GM23338 (cell line): ENCODE results near the gene ZEB2. TPM values are rescaled to one million over a fixed set of nuclear protein-coding genes. Genes with fewer than 3 reads are reported as not detected.

ENCODE experiments used
- ATAC-seq: fragments of 200-7000 bp; cut with Tn5 transposase; 3 replicates; pipeline ENCODE4 v1.9.1; 2020
- DNase-seq: peaks from one replicate; pipeline ENCODE4 v3.0.0-alpha.2; 2015; ENCODE audit warnings: low spot score
- H2AFZ ChIP-seq: fragments of 200-600 bp; sonication (generic); 2 replicates; pipeline ENCODE4 v1.8.0; 2016; ENCODE audit warnings: antibody characterized with exemption, mild to moderate bottlenecking, moderate library complexity
- H3F3A ChIP-seq: fragments of 200-600 bp; sonication (generic); replicated peaks from 2 replicates; pipeline ENCODE4 v1.8.0; 2017; ENCODE audit warnings: antibody characterized with exemption, mixed run types, low read depth
- H3K27ac ChIP-seq: fragments of 200-600 bp; sonication (generic); 2 replicates; pipeline ENCODE4 v1.6.1; 2016; ENCODE audit warnings: low read depth
- H3K27me3 ChIP-seq: fragments of 200-600 bp; sonication (generic); 2 replicates; pipeline ENCODE4 v1.8.0; 2016; ENCODE audit warnings: mild to moderate bottlenecking, mixed run types, moderate library complexity; ENCODE audit not compliant: insufficient read depth
- H3K36me3 ChIP-seq: fragments of 200-600 bp; sonication (generic); 2 replicates; pipeline ENCODE4 v1.8.0; 2016; ENCODE audit warnings: mild to moderate bottlenecking; ENCODE audit not compliant: insufficient read depth
- H3K4me1 ChIP-seq: fragments of 200-600 bp; sonication (generic); 2 replicates; pipeline ENCODE4 v1.8.0; 2016; ENCODE audit warnings: mild to moderate bottlenecking, moderate library complexity; ENCODE audit not compliant: insufficient read depth
- H3K4me2 ChIP-seq: fragments of 200-600 bp; sonication (generic); 2 replicates; pipeline ENCODE4 v1.7.1; 2017; ENCODE audit warnings: mixed run types
- H3K4me3 ChIP-seq: fragments of 200-600 bp; sonication (generic); 2 replicates; pipeline ENCODE4 v1.6.1; 2016; ENCODE audit warnings: mixed run types
- H3K79me2 ChIP-seq: fragments of 200-600 bp; sonication (generic); replicated peaks from 2 replicates; pipeline ENCODE4 v1.8.0; 2017; ENCODE audit warnings: mild to moderate bottlenecking; ENCODE audit not compliant: insufficient read depth
- H3K9me2 ChIP-seq: fragments of 200-600 bp; sonication (generic); 2 replicates; pipeline ENCODE4 v1.8.0; 2017; ENCODE audit not compliant: insufficient read depth
- H4K20me1 ChIP-seq: fragments of 200-600 bp; sonication (generic); replicated peaks from 2 replicates; pipeline ENCODE4 v1.8.0; 2017; ENCODE audit warnings: mild to moderate bottlenecking; ENCODE audit not compliant: insufficient read depth
- H3K27ac Mint-ChIP-seq: 2 replicates; pipeline ENCODE4 v1.8.0; 2020; ENCODE audit warnings: inconsistent platforms, mild to moderate bottlenecking, moderate library complexity, mixed read lengths
- H3K27me3 Mint-ChIP-seq: 3 replicates; pipeline ENCODE4 v1.8.0; 2022; ENCODE audit warnings: low read depth, mild to moderate bottlenecking, moderate library complexity, mixed read lengths, inconsistent platforms; ENCODE audit not compliant: insufficient read depth, poor library complexity
- H3K36me3 Mint-ChIP-seq: 3 replicates; pipeline ENCODE4 v1.8.0; 2021; ENCODE audit warnings: low read depth, mild to moderate bottlenecking, inconsistent platforms, moderate library complexity, mixed read lengths
- H3K4me1 Mint-ChIP-seq: 3 replicates; pipeline ENCODE4 v1.8.0; 2020; ENCODE audit warnings: mild to moderate bottlenecking, inconsistent platforms, mixed read lengths
- H3K4me3 Mint-ChIP-seq: 3 replicates; pipeline ENCODE4 v1.8.0; 2021; ENCODE audit warnings: moderate library complexity, mild to moderate bottlenecking, inconsistent platforms, mixed read lengths
- H3K9me3 Mint-ChIP-seq: 3 replicates; pipeline ENCODE4 v1.8.0; 2020; ENCODE audit warnings: moderate library complexity, mild to moderate bottlenecking, inconsistent platforms, mixed read lengths
- CREB1 ChIP-seq: fragments of 250-450 bp; sonication (Bioruptor Pico); IDR thresholded peaks from 2 replicates; pipeline ENCODE4 v1.5.0; 2020; ENCODE audit warnings: low read depth, mild to moderate bottlenecking, moderate library complexity
- EZH2 ChIP-seq: fragments of 200-600 bp; sonication (generic); IDR thresholded peaks from one replicate; pipeline ENCODE4 v1.8.0; 2017; ENCODE audit warnings: antibody characterized with exemption, mild to moderate bottlenecking, low read depth; ENCODE audit not compliant: unreplicated experiment
- JUNB ChIP-seq: IDR thresholded peaks from one replicate; pipeline ENCODE4 v1.6.1; 2016; ENCODE audit warnings: antibody characterized with exemption; ENCODE audit not compliant: unreplicated experiment
- POLR2AphosphoS5 ChIP-seq: IDR thresholded peaks from 2 replicates; pipeline ENCODE4 v1.6.1; 2016; ENCODE audit warnings: antibody characterized with exemption, low read depth
- STAT1 ChIP-seq: IDR thresholded peaks from one replicate; pipeline ENCODE4 v1.6.1; 2016; ENCODE audit warnings: antibody characterized with exemption; ENCODE audit not compliant: unreplicated experiment
- ZNF114 ChIP-seq: fragments of 250-450 bp; sonication (Bioruptor Pico); IDR thresholded peaks from 2 replicates; pipeline ENCODE4 v1.5.0; 2020; ENCODE audit warnings: mild to moderate bottlenecking, moderate library complexity
- ZNF331 ChIP-seq: fragments of 250-450 bp; sonication (Bioruptor Pico); IDR thresholded peaks from 2 replicates; pipeline ENCODE4 v1.5.0; 2020; ENCODE audit warnings: low read depth, mild to moderate bottlenecking, moderate library complexity
- polyA plus RNA-seq: library from polyadenylated mRNA; unstranded; fragments of >200 nt; fragmentation: Nextera tagmentation; extraction: Ambion mirVana; gene quantifications from 2 replicates; pipeline ENCODE4 v1.2.1, GENCODE V29; 2016
- total RNA-seq: library from RNA; depleted of rRNA; stranded (reverse); fragments of >200 nt; shearing (Covaris generic); gene quantifications from 2 replicates; pipeline ENCODE4 v1.2.3, GENCODE V29; 2014
- TF ChIP-seq, protein P1 (sequence below), 2 experiments: fragments of 200-600 bp in 1 of 2; sonication (generic) in 1 of 2; conservative IDR thresholded peaks; 2 replicates each; pipeline versions ENCODE4 v1.5.1 to v1.6.1; 2016 to 2017; ENCODE audit warnings: antibody characterized with exemption in 2 of 2, low read depth in 2 of 2, mild to moderate bottlenecking in 2 of 2, moderate library complexity in 1 of 2
- TF ChIP-seq, protein P2 (sequence below): IDR thresholded peaks from 2 replicates; pipeline ENCODE4 v1.6.1; 2016; ENCODE audit warnings: antibody characterized with exemption
- TF ChIP-seq, protein P3 (sequence below): fragments of 250-450 bp; sonication (Bioruptor Pico); IDR thresholded peaks from 2 replicates; pipeline ENCODE4 v1.5.0; 2020; ENCODE audit warnings: mild to moderate bottlenecking, moderate library complexity

Gene ZEB2
- total and polyA plus RNA-seq, 2 experiments from 2014 or later = 0.45 TPM; not detected in 1

DNA sequence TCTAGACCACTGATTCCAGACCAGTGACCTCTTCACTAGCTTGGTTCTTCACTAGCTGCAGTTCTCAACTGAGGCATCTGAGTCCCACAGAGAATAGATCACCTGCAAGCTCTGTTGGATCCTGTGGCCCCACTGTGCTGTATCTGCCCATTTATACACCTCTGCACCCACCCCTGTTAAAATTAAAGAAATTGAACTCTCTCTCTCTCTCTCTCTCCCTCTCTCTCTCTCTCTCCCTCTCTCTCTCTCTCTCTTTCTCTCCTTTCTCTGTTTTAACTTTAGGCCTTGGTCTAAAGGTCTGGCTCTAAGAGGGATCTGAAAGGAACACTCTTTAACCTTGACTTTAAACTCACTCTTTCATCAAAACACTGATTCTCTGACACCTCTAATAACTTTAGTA lies 150.5 kb downstream of the ZEB2 start:
- H3K27ac ChIP-seq = no peak overlapping the region
- peaks cover 12% of the 10 kb centered on the region for H3K4me1 Mint-ChIP-seq
- H4K20me1 ChIP-seq = no peaks in the 10 kb centered on the region

DNA sequence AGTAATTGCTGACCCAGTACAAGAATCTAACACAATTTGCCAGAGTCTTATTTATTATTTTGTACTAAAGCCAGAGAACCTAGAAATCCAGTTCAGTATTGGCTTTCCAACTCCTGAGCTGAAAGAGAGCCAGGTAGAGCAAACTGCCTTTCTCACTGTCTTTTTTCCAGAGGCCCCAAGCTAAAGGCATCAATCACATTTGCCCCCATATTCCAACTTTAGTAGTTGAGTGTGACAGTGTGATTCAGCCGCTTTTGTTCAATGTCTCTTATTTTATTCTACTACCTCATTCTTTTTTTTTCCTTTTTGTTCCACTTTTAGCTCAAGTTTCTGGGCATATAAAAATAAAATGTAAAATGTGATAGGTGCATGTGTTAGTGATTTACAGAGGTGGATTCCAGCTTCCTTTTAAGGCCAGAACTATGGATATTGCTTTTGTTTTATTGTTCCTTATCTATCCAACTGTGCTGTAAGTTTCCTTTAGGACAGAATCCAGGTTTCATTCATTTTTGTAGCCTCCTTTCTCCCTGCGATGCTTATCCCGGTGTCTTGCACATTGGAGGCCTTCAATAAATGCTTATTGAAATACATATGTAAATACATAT lies 153.0 kb downstream of the ZEB2 start:
- H3K4me1 ChIP-seq = peaks cover 7% of the 10 kb centered on the region
- peaks cover 3% of the 10 kb centered on the region for H3K27me3 Mint-ChIP-seq
- peaks cover 6% of the 10 kb centered on the region for H3K4me1 Mint-ChIP-seq
- no peak overlapping the region for H3K4me2 ChIP-seq
- no peaks in the 10 kb centered on the region for H3K36me3 ChIP-seq
- H3K4me3 Mint-ChIP-seq = no peak overlapping the region
- no peaks in the 10 kb centered on the region for H3K27me3 ChIP-seq
- H3K27ac ChIP-seq = no peak overlapping the region
- no peak overlapping the region for H2AFZ ChIP-seq
- H4K20me1 ChIP-seq = no peaks in the 10 kb centered on the region
- no peaks in the 10 kb centered on the region for H3K36me3 Mint-ChIP-seq
- H3K79me2 ChIP-seq = no peaks in the 10 kb centered on the region
- DNase-seq (no peak), ATAC-seq (no peak)
- no peaks in the 10 kb centered on the region for H3K9me3 Mint-ChIP-seq
- H3K27ac Mint-ChIP-seq = no peak overlapping the region
- no peaks in the 10 kb centered on the region for H3F3A ChIP-seq
- no peak overlapping the region for H3K4me3 ChIP-seq
- H3K9me2 ChIP-seq = no peaks in the 10 kb centered on the region
- TF ChIP-seq ZNF331 = no peak
- TF ChIP-seq, protein P1, sequence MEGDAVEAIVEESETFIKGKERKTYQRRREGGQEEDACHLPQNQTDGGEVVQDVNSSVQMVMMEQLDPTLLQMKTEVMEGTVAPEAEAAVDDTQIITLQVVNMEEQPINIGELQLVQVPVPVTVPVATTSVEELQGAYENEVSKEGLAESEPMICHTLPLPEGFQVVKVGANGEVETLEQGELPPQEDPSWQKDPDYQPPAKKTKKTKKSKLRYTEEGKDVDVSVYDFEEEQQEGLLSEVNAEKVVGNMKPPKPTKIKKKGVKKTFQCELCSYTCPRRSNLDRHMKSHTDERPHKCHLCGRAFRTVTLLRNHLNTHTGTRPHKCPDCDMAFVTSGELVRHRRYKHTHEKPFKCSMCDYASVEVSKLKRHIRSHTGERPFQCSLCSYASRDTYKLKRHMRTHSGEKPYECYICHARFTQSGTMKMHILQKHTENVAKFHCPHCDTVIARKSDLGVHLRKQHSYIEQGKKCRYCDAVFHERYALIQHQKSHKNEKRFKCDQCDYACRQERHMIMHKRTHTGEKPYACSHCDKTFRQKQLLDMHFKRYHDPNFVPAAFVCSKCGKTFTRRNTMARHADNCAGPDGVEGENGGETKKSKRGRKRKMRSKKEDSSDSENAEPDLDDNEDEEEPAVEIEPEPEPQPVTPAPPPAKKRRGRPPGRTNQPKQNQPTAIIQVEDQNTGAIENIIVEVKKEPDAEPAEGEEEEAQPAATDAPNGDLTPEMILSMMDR (conservative IDR thresholded peaks at IDR 0.05; ENCODE audit: low read depth in 2 of 2) = no peak
- TF ChIP-seq, protein P2, sequence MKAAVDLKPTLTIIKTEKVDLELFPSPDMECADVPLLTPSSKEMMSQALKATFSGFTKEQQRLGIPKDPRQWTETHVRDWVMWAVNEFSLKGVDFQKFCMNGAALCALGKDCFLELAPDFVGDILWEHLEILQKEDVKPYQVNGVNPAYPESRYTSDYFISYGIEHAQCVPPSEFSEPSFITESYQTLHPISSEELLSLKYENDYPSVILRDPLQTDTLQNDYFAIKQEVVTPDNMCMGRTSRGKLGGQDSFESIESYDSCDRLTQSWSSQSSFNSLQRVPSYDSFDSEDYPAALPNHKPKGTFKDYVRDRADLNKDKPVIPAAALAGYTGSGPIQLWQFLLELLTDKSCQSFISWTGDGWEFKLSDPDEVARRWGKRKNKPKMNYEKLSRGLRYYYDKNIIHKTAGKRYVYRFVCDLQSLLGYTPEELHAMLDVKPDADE = no peak
- TF ChIP-seq EZH2 = no peak
- TF ChIP-seq JUNB = no peak
- TF ChIP-seq STAT1 = no peak
- TF ChIP-seq, protein P3, sequence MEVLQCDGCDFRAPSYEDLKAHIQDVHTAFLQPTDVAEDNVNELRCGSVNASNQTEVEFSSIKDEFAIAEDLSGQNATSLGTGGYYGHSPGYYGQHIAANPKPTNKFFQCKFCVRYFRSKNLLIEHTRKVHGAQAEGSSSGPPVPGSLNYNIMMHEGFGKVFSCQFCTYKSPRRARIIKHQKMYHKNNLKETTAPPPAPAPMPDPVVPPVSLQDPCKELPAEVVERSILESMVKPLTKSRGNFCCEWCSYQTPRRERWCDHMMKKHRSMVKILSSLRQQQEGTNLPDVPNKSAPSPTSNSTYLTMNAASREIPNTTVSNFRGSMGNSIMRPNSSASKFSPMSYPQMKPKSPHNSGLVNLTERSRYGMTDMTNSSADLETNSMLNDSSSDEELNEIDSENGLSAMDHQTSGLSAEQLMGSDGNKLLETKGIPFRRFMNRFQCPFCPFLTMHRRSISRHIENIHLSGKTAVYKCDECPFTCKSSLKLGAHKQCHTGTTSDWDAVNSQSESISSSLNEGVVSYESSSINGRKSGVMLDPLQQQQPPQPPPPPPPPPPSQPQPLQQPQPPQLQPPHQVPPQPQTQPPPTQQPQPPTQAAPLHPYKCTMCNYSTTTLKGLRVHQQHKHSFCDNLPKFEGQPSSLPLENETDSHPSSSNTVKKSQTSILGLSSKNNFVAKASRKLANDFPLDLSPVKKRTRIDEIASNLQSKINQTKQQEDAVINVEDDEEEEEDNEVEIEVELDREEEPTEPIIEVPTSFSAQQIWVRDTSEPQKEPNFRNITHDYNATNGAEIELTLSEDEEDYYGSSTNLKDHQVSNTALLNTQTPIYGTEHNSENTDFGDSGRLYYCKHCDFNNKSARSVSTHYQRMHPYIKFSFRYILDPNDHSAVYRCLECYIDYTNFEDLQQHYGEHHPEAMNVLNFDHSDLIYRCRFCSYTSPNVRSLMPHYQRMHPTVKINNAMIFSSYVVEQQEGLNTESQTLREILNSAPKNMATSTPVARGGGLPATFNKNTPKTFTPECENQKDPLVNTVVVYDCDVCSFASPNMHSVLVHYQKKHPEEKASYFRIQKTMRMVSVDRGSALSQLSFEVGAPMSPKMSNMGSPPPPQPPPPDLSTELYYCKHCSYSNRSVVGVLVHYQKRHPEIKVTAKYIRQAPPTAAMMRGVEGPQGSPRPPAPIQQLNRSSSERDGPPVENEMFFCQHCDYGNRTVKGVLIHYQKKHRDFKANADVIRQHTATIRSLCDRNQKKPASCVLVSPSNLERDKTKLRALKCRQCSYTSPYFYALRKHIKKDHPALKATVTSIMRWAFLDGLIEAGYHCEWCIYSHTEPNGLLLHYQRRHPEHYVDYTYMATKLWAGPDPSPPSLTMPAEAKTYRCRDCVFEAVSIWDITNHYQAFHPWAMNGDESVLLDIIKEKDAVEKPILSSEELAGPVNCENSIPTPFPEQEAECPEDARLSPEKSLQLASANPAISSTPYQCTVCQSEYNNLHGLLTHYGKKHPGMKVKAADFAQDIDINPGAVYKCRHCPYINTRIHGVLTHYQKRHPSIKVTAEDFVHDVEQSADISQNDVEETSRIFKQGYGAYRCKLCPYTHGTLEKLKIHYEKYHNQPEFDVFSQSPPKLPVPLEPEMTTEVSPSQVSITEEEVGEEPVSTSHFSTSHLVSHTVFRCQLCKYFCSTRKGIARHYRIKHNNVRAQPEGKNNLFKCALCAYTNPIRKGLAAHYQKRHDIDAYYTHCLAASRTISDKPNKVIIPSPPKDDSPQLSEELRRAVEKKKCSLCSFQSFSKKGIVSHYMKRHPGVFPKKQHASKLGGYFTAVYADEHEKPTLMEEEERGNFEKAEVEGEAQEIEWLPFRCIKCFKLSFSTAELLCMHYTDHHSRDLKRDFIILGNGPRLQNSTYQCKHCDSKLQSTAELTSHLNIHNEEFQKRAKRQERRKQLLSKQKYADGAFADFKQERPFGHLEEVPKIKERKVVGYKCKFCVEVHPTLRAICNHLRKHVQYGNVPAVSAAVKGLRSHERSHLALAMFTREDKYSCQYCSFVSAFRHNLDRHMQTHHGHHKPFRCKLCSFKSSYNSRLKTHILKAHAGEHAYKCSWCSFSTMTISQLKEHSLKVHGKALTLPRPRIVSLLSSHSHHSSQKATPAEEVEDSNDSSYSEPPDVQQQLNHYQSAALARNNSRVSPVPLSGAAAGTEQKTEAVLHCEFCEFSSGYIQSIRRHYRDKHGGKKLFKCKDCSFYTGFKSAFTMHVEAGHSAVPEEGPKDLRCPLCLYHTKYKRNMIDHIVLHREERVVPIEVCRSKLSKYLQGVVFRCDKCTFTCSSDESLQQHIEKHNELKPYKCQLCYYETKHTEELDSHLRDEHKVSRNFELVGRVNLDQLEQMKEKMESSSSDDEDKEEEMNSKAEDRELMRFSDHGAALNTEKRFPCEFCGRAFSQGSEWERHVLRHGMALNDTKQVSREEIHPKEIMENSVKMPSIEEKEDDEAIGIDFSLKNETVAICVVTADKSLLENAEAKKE (CRISPR knock-in tag) = no peak
- TF ChIP-seq CREB1 = no peak
- no peak for TF ChIP-seq POLR2AphosphoS5

More for the DNA sequence above, 150.5 kb downstream of the ZEB2 start:
- DNase-seq = no peak
- H2AFZ ChIP-seq = no peak overlapping the region
- H3K79me2 ChIP-seq = no peaks in the 10 kb centered on the region
- no peak overlapping the region for H3K4me3 ChIP-seq
- no peak overlapping the region for H3K4me2 ChIP-seq
- H3K9me3 Mint-ChIP-seq = no peaks in the 10 kb centered on the region
- H3K4me3 Mint-ChIP-seq = no peak overlapping the region
- peaks cover 12% of the 10 kb centered on the region for H3K4me1 ChIP-seq
- no peak for TF ChIP-seq ZNF114 (CRISPR knock-in tag)
- TF ChIP-seq STAT1 = no peak
- no peak for TF ChIP-seq POLR2AphosphoS5
- no peaks in the 10 kb centered on the region for H3F3A ChIP-seq
- H3K27me3 ChIP-seq = no peaks in the 10 kb centered on the region
- H3K27ac Mint-ChIP-seq = no peak overlapping the region
- no peak for ATAC-seq
- H3K36me3 Mint-ChIP-seq = no peaks in the 10 kb centered on the region
- peaks cover 2% of the 10 kb centered on the region for H3K27me3 Mint-ChIP-seq
- no peaks in the 10 kb centered on the region for H3K36me3 ChIP-seq
- no peaks in the 10 kb centered on the region for H3K9me2 ChIP-seq
